Lower leg skin (tissue), 3 donors: ENCODE data around the gene CEP128.

ENCODE experiments used
- CTCF ChIP-seq, 3 donors: fragments of 450-650 bp; IDR thresholded peaks; one replicate each; pipeline ENCODE4 v1.5.1; 2016; ENCODE audit warnings: antibody characterized with exemption in 3 of 3, mild to moderate bottlenecking in 3 of 3, moderate library complexity in 2 of 3
- POLR2A ChIP-seq, 2 donors: fragments of 450-650 bp; IDR thresholded peaks; one replicate each; pipeline ENCODE4 v1.6.1; 2016 to 2017; ENCODE audit warnings: antibody characterized with exemption in 2 of 2, mild to moderate bottlenecking in 1 of 2, moderate library complexity in 1 of 2

GRCh38 chr14:80544366-80544765 lies 397.2 kb downstream of the CEP128 start:
- TF ChIP-seq CTCF (IDR thresholded peaks at IDR 0.05), result no peak
- TF ChIP-seq POLR2A (IDR thresholded peaks at IDR 0.05), result no peak
